A549 (cell line): ENCODE data around the gene AAR2. TPM values are rescaled to one million over a fixed set of nuclear protein-coding genes. Genes with fewer than 3 reads are reported as not detected.

Source experiments
- ATAC-seq, 2 experiments: fragments of 200-7000 bp in 1 of 2; fragments of >200 bp in 1 of 2; cut with Nextera tagmentation in 1 of 2; cut with Tn5 transposase in 1 of 2; 3 replicates each; pipeline versions ENCODE4 v1.8.0 to v1.9.1; 2018 to 2020; ENCODE audit warnings: mild to moderate bottlenecking in 1 of 2, moderate library complexity in 1 of 2
- CTCF ChIA-PET: fragments of 300-600 bp; sonication (Branson Sonifier 250); formaldehyde crosslinking; extraction: SDS; loops from one replicate; lab custom pipeline; 2021; ENCODE audit warnings: antibody characterized with exemption, inconsistent platforms; lab: Yijun Ruan, JAX
- POLR2A ChIA-PET: fragments of 350-600 bp; formaldehyde crosslinking; extraction: SDS; loops from one replicate; lab custom pipeline; 2021; ENCODE audit warnings: antibody characterized with exemption, inconsistent platforms; lab: Yijun Ruan, JAX
- DNase-seq, 2 experiments: peaks; one replicate each; pipeline versions ENCODE4 v3.0.0 to v3.0.0-alpha.2; 2011 to 2016; ENCODE audit warnings: low read depth in 1 of 2, low spot score in 1 of 2
- FAIRE-seq: peaks from 2 replicates; lab custom pipeline; 2011; peaks lifted over from hg19 to GRCh38; lab: Jason Lieb, UNC
- H3K27ac ChIP-seq, 2 experiments: fragments of >200 bp; sonication (Bioruptor Twin); formaldehyde crosslinking; 3 replicates each; pipeline ENCODE4 v1.5.1; 2016 to 2017
- H3K4me1 ChIP-seq: fragments of >200 bp; sonication (Bioruptor Twin); formaldehyde crosslinking; 3 replicates; pipeline ENCODE4 v1.6.1; 2016
- H3K4me2 ChIP-seq: fragments of >200 bp; sonication (Bioruptor Twin); formaldehyde crosslinking; 3 replicates; pipeline ENCODE4 v1.6.1; 2016
- H3K4me3 ChIP-seq: fragments of >200 bp; sonication (Bioruptor Twin); formaldehyde crosslinking; 3 replicates; pipeline ENCODE4 v1.5.1; 2016
- H3K9me3 ChIP-seq: fragments of >200 bp; sonication (Bioruptor Twin); formaldehyde crosslinking; 3 replicates; pipeline ENCODE4 v1.6.1; 2016
- ATOH8 ChIP-seq: fragments of 250-450 bp; sonication (Bioruptor Pico); IDR thresholded peaks from 2 replicates; pipeline ENCODE4 v1.5.0; 2020; ENCODE audit warnings: low read depth, mild to moderate bottlenecking, moderate library complexity
- BHLHE40 ChIP-seq: IDR thresholded peaks from 2 replicates; pipeline ENCODE4 v1.6.1; 2012; ENCODE audit warnings: low read depth, low read length, inconsistent platforms
- CBX2 ChIP-seq: fragments of 200-600 bp; sonication (generic); IDR thresholded peaks from 2 replicates; pipeline ENCODE4 v1.6.1; 2016; ENCODE audit warnings: low read depth, mild to moderate bottlenecking, borderline replicate concordance
- CHD2 ChIP-seq: fragments of 150-350 bp; IDR thresholded peaks from 2 replicates; pipeline ENCODE4 v1.6.1; 2014; ENCODE audit warnings: low read length; ENCODE audit not compliant: partially characterized antibody
- EHF ChIP-seq: fragments of 250-450 bp; sonication (Bioruptor Pico); IDR thresholded peaks from 2 replicates; pipeline ENCODE4 v1.5.0; 2020; ENCODE audit warnings: mild to moderate bottlenecking
- EHMT2 ChIP-seq: fragments of 200-600 bp; sonication (generic); IDR thresholded peaks from 2 replicates; pipeline ENCODE4 v1.6.1; 2016; ENCODE audit warnings: antibody characterized with exemption, low read depth, mild to moderate bottlenecking, moderate library complexity
- ESRRA ChIP-seq: fragments of 150-350 bp; IDR thresholded peaks from 2 replicates; pipeline ENCODE4 v1.6.1; 2014; ENCODE audit warnings: mild to moderate bottlenecking, low read length, borderline replicate concordance
- HDAC2 ChIP-seq: fragments of 200-600 bp; sonication (generic); IDR thresholded peaks from 2 replicates; pipeline ENCODE4 v1.6.1; 2016
- HOXB13 ChIP-seq: fragments of 250-450 bp; sonication (Bioruptor Pico); IDR thresholded peaks from 2 replicates; pipeline ENCODE4 v1.5.0; 2020; ENCODE audit warnings: low read depth, mild to moderate bottlenecking, moderate library complexity
- HOXB5 ChIP-seq: fragments of 250-450 bp; sonication (Bioruptor Pico); IDR thresholded peaks from 2 replicates; pipeline ENCODE4 v1.5.0; 2020; ENCODE audit warnings: mild to moderate bottlenecking, moderate library complexity
- JUN ChIP-seq, 2 experiments: fragments of >200 bp; sonication (Bioruptor Twin); formaldehyde crosslinking; IDR thresholded peaks; 2 replicates in 1 of 2; 3 replicates in 1 of 2; pipeline ENCODE4 v1.6.1; 2016 to 2017
- JUNB ChIP-seq: fragments of >200 bp; sonication (Bioruptor Twin); formaldehyde crosslinking; IDR thresholded peaks from 2 replicates; pipeline ENCODE4 v1.6.1; 2016
- KDM5A ChIP-seq: fragments of 200-600 bp; sonication (generic); IDR thresholded peaks from 2 replicates; pipeline ENCODE4 v1.6.1; 2016; ENCODE audit warnings: antibody characterized with exemption, mild to moderate bottlenecking
- MAZ ChIP-seq: fragments of 150-350 bp; IDR thresholded peaks from 2 replicates; pipeline ENCODE4 v1.6.1; 2014; ENCODE audit warnings: antibody characterized with exemption, low read depth, low read length, borderline replicate concordance
- MYC ChIP-seq: IDR thresholded peaks from 2 replicates; pipeline ENCODE4 v1.6.1; 2012; ENCODE audit warnings: mild to moderate bottlenecking, inconsistent platforms, low read length, improper control_type of control experiment, borderline replicate concordance
- POLR2A ChIP-seq: IDR thresholded peaks from 2 replicates; pipeline ENCODE4 v1.6.1; 2012; ENCODE audit warnings: mild to moderate bottlenecking, low read length
- RCOR1 ChIP-seq: fragments of 150-350 bp; IDR thresholded peaks from 2 replicates; pipeline ENCODE4 v1.6.1; 2014; ENCODE audit warnings: antibody characterized with exemption, low read length, low read depth
- RNF2 ChIP-seq: fragments of 200-600 bp; sonication (generic); IDR thresholded peaks from 2 replicates; pipeline ENCODE4 v1.6.1; 2016; ENCODE audit warnings: low read depth, mild to moderate bottlenecking, antibody characterized with exemption, moderate library complexity, borderline replicate concordance
- SMC3 ChIP-seq: fragments of >200 bp; sonication (Bioruptor Twin); formaldehyde crosslinking; IDR thresholded peaks from 3 replicates; pipeline ENCODE4 v1.6.1; 2018; ENCODE audit warnings: inconsistent platforms
- SREBF2 ChIP-seq: fragments of 450-650 bp; IDR thresholded peaks from 2 replicates; pipeline ENCODE4 v1.6.1; 2014; ENCODE audit warnings: mild to moderate bottlenecking, moderate library complexity
- ZFP36 ChIP-seq: fragments of 450-650 bp; IDR thresholded peaks from 2 replicates; pipeline ENCODE4 v1.6.1; 2014; ENCODE audit warnings: borderline replicate concordance; ENCODE audit not compliant: partially characterized antibody
- ZNF302 ChIP-seq: fragments of 250-450 bp; sonication (Bioruptor Pico); IDR thresholded peaks from 2 replicates; pipeline ENCODE4 v1.9.0; 2021; ENCODE audit warnings: inconsistent platforms, mild to moderate bottlenecking, moderate library complexity
- ZSCAN20 ChIP-seq: fragments of 250-450 bp; sonication (Bioruptor Pico); IDR thresholded peaks from 2 replicates; pipeline ENCODE4 v1.8.0; 2022; ENCODE audit warnings: mild to moderate bottlenecking, moderate library complexity
- WGBS: methylation state at CpG from one replicate; pipeline ENCODE4 v1.1.6; 2017; ENCODE audit errors: missing lambda C conversion rate; 5-methylcytosine and 5-hydroxymethylcytosine counted together
- polyA plus RNA-seq, 4 experiments: library from polyadenylated mRNA; depleted of rRNA in 3 of 4; stranded (reverse); fragments of >200 nt; fragmentation: RNase III in 1 of 4; extraction: RNeasy Plus Mini Kit Qiagen cat#74134 plus additional on column Dnase treatment in 1 of 4; gene quantifications; 2 replicates in 3 of 4; 3 replicates in 1 of 4; pipeline ENCODE4 v1.2.3, GENCODE V29; 2011 to 2017
- TF ChIP-seq, protein P1 (sequence below): fragments of >200 bp; sonication (Bioruptor Twin); formaldehyde crosslinking; IDR thresholded peaks from 3 replicates; pipeline ENCODE4 v1.6.1; 2016
- TF ChIP-seq, protein P2 (sequence below): IDR thresholded peaks from 2 replicates; pipeline ENCODE4 v1.6.1; 2012
- TF ChIP-seq, protein P3 (sequence below): fragments of 150-350 bp; IDR thresholded peaks from 2 replicates; pipeline ENCODE4 v1.6.1; 2014; ENCODE audit warnings: low read depth, mild to moderate bottlenecking, low read length

The AAR2 gene
- polyA plus RNA-seq, 2 of the 4 experiments (the other 2 are of a cell fraction): 26.8 to 29.2 TPM

GRCh38 chr20:36228770-36229169 lies 7.5 kb upstream of the AAR2 start:
- Histone ChIP-seq H3K4me3 (no peak overlapping the region), H3K4me2 (no peak overlapping the region), H3K4me1 (no peaks in the 10 kb centered on the region), H3K9me3 (no peaks in the 10 kb centered on the region), H3K27ac (no peak overlapping the region)
- ChIA-PET CTCF (interaction anchor here (0.8 to 1.2 kb wide), 3 partner anchors 26 to 106 kb away, joined by 3 read pairs; no protein-coding TSS in a partner anchor), POLR2A (no interaction called here)
- FAIRE-seq (no peak), ATAC-seq (no peak)
- TF ChIP-seq POLR2A: no peak
- TF ChIP-seq EHMT2: no peak
- no peak for TF ChIP-seq EHF (CRISPR knock-in tag)
- TF ChIP-seq ESRRA: no peak
- no peak for TF ChIP-seq HOXB5 (CRISPR knock-in tag)
- no peak for TF ChIP-seq RCOR1
- TF ChIP-seq, protein P1, sequence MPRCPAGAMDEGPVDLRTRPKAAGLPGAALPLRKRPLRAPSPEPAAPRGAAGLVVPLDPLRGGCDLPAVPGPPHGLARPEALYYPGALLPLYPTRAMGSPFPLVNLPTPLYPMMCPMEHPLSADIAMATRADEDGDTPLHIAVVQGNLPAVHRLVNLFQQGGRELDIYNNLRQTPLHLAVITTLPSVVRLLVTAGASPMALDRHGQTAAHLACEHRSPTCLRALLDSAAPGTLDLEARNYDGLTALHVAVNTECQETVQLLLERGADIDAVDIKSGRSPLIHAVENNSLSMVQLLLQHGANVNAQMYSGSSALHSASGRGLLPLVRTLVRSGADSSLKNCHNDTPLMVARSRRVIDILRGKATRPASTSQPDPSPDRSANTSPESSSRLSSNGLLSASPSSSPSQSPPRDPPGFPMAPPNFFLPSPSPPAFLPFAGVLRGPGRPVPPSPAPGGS: no peak
- TF ChIP-seq, all 56 proteins: peak for 0
- DNase-seq: no peak
- WGBS: 81% methylated on average over 6 of the region's 6 CpGs

- Histone ChIP-seq H3K4me3 (no peak overlapping the region), H3K9me3 (no peaks in the 10 kb centered on the region), H3K27ac (no peak overlapping the region), H3K4me1 (no peaks in the 10 kb centered on the region), H3K4me2 (no peak overlapping the region)
- no peak for FAIRE-seq
- CTCF ChIA-PET: interaction anchor here (0.6 to 2.7 kb wide), 4 partner anchors 27 to 235 kb away, joined by 4 to 11 read pairs (median 6); no protein-coding TSS in a partner anchor
- POLR2A ChIA-PET: no interaction called here
- TF ChIP-seq ATOH8 (CRISPR knock-in tag) (no peak), CBX2 (no peak), SREBF2 (no peak), HDAC2 (no peak), SMC3 (no peak), JUN (IDR thresholded peaks at IDR 0.05) (no peak), EHMT2 (no peak), ZSCAN20 (CRISPR knock-in tag) (no peak), CHD2 (no peak), HOXB13 (no peak), ZNF302 (CRISPR knock-in tag) (no peak), RNF2 (no peak), JUNB (no peak), KDM5A (no peak), BHLHE40 (no peak), MAZ (no peak), MYC (no peak), ZFP36 (no peak)
- TF ChIP-seq, protein P2, sequence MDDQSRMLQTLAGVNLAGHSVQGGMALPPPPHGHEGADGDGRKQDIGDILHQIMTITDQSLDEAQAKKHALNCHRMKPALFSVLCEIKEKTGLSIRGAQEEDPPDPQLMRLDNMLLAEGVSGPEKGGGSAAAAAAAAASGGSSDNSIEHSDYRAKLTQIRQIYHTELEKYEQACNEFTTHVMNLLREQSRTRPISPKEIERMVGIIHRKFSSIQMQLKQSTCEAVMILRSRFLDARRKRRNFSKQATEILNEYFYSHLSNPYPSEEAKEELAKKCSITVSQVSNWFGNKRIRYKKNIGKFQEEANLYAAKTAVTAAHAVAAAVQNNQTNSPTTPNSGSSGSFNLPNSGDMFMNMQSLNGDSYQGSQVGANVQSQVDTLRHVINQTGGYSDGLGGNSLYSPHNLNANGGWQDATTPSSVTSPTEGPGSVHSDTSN: no peak
- TF ChIP-seq, protein P3, sequence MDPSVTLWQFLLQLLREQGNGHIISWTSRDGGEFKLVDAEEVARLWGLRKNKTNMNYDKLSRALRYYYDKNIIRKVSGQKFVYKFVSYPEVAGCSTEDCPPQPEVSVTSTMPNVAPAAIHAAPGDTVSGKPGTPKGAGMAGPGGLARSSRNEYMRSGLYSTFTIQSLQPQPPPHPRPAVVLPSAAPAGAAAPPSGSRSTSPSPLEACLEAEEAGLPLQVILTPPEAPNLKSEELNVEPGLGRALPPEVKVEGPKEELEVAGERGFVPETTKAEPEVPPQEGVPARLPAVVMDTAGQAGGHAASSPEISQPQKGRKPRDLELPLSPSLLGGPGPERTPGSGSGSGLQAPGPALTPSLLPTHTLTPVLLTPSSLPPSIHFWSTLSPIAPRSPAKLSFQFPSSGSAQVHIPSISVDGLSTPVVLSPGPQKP: no peak
- WGBS: 75% methylated on average over 3 of the region's 3 CpGs
- no peak for ATAC-seq
- no peak for DNase-seq
Observed at GRCh38 chr20:36230019-36230418, 6.3 kb upstream of the AAR2 start.
